PC-9 (cell line): ENCODE results near the gene NPTXR. TPM values are rescaled to one million over a fixed set of nuclear protein-coding genes. Genes with fewer than 3 reads are reported as not detected.

Experiments used
- BruUV-seq: library from RNA; stranded (reverse); fragments of 400-500 nt; replicated peaks from 2 replicates; lab custom pipeline; 2021; lab: Mats Ljungman, UMichigan
- CTCF ChIA-PET: fragments of 300-600 bp; sonication (Branson Sonifier 250); formaldehyde crosslinking; loops from one replicate; lab custom pipeline; 2022; ENCODE audit warnings: antibody characterized with exemption; lab: Charles Lee
- POLR2A ChIA-PET: fragments of 300-600 bp; sonication (Branson Sonifier 250); formaldehyde crosslinking; loops from one replicate; lab custom pipeline; 2022; ENCODE audit warnings: antibody characterized with exemption; ENCODE audit not compliant: unreplicated experiment; lab: Charles Lee
- DNase-seq, 2 experiments: peaks; one replicate each; pipeline versions ENCODE4 v3.0.0 to v3.0.0-alpha.2; 2015 to 2022; ENCODE audit warnings: mixed read lengths in 1 of 2
- H2AFZ ChIP-seq: fragments of 200-600 bp; sonication (generic); 2 replicates; pipeline ENCODE4 v1.8.1; 2017; ENCODE audit warnings: antibody characterized with exemption
- H3F3A ChIP-seq: fragments of 200-600 bp; sonication (generic); 2 replicates; pipeline ENCODE4 v1.8.1; 2017; ENCODE audit warnings: antibody characterized with exemption, mild to moderate bottlenecking, low read depth; ENCODE audit not compliant: insufficient read depth
- H3K27ac ChIP-seq: fragments of 200-600 bp; sonication (generic); 2 replicates; pipeline ENCODE4 v1.6.1; 2016; ENCODE audit warnings: mixed run types
- H3K27me3 ChIP-seq: fragments of 200-600 bp; sonication (generic); 2 replicates; pipeline ENCODE4 v1.6.1; 2016; ENCODE audit warnings: low read depth, mixed run types; ENCODE audit not compliant: insufficient read depth
- H3K36me3 ChIP-seq: fragments of 200-600 bp; sonication (generic); 2 replicates; pipeline ENCODE4 v1.6.1; 2016; ENCODE audit warnings: low read depth, mixed run types
- H3K4me1 ChIP-seq: fragments of 200-600 bp; sonication (generic); replicated peaks from 2 replicates; pipeline ENCODE4 v1.6.1; 2016; ENCODE audit warnings: mixed run types; ENCODE audit not compliant: insufficient read depth
- H3K4me2 ChIP-seq: fragments of 200-600 bp; sonication (generic); 2 replicates; pipeline ENCODE4 v1.6.1; 2017; ENCODE audit warnings: mixed run types
- H3K4me3 ChIP-seq: fragments of 200-600 bp; sonication (generic); 2 replicates; pipeline ENCODE4 v1.6.1; 2016; ENCODE audit warnings: mixed run types
- H3K79me2 ChIP-seq: fragments of 200-600 bp; sonication (generic); 2 replicates; pipeline ENCODE4 v1.6.1; 2017; ENCODE audit warnings: low read depth, mixed run types
- H3K9me2 ChIP-seq: fragments of 200-600 bp; sonication (generic); 2 replicates; pipeline ENCODE4 v1.8.1; 2017; ENCODE audit warnings: mild to moderate bottlenecking; ENCODE audit not compliant: insufficient read depth
- H3K9me3 ChIP-seq: fragments of 200-600 bp; sonication (generic); 2 replicates; pipeline ENCODE4 v1.8.1; 2016; ENCODE audit warnings: low read depth; ENCODE audit not compliant: insufficient read depth
- H4K20me1 ChIP-seq: fragments of 200-600 bp; sonication (generic); 2 replicates; pipeline ENCODE4 v1.8.1; 2017; ENCODE audit not compliant: insufficient read depth
- CTCF ChIP-seq: fragments of 200-600 bp; sonication (generic); conservative IDR thresholded peaks from 2 replicates; pipeline ENCODE4 v1.6.1; 2017; ENCODE audit warnings: mixed run types, antibody characterized with exemption, mild to moderate bottlenecking, moderate library complexity
- EZH2 ChIP-seq: fragments of 200-600 bp; sonication (generic); IDR thresholded peaks from 2 replicates; pipeline ENCODE4 v1.8.0; 2017; ENCODE audit warnings: antibody characterized with exemption, low read depth
- intact Hi-C: fragments of 100-400 bp; cut with micrococcal nuclease; formaldehyde crosslinking; loops from one replicate; pipeline ENCODE4 v1.10.0; 2022; ENCODE audit not compliant: unreplicated experiment
- total RNA-seq: library from RNA; stranded (reverse); gene quantifications from 2 replicates; pipeline ENCODE4 v1.2.3, GENCODE V29; 2021

NPTXR gene
- total RNA-seq, 1 experiment from 2014 or later: 14.7 TPM

- H3F3A ChIP-seq: no peaks in the 10 kb centered on the region
- H3K27me3 ChIP-seq: peaks cover 19% of the 10 kb centered on the region
- ChIA-PET POLR2A (interaction anchor here (0.6 kb wide), 1 partner anchor 251 kb away, joined by 3 read pairs; no protein-coding TSS in a partner anchor), CTCF (no interaction called here)
- H3K4me1 ChIP-seq: no peaks in the 10 kb centered on the region
- no peaks in the 10 kb centered on the region for H3K9me2 ChIP-seq
- no peak overlapping the region for H3K4me2 ChIP-seq
- TF ChIP-seq CTCF: no peak
- no peak for TF ChIP-seq EZH2
- H2AFZ ChIP-seq: no peak overlapping the region
- no peaks in the 10 kb centered on the region for H3K79me2 ChIP-seq
- intact Hi-C loops: no loop called here
- no peak overlapping the region for H3K27ac ChIP-seq
- no peak for DNase-seq
- H3K36me3 ChIP-seq: no peaks in the 10 kb centered on the region
- BruUV-seq: no TSS peak
- H3K4me3 ChIP-seq: no peak overlapping the region
- no peaks in the 10 kb centered on the region for H3K9me3 ChIP-seq
- no peaks in the 10 kb centered on the region; the same call in 1 of the 2 replicates for H4K20me1 ChIP-seq
Measured at GRCh38 chr22:38823076-38823475, 20.8 kb downstream of the NPTXR start.

- intact Hi-C loops: no loop called here
- H3K79me2 ChIP-seq: no peaks in the 10 kb centered on the region
- CTCF ChIA-PET: no interaction called here
- H3K9me2 ChIP-seq: no peaks in the 10 kb centered on the region
- POLR2A ChIA-PET: no interaction called here
- no peaks in the 10 kb centered on the region for H3K9me3 ChIP-seq
- H2AFZ ChIP-seq: no peak overlapping the region
- no peak for DNase-seq
- BruUV-seq: no TSS peak
- H3F3A ChIP-seq: no peaks in the 10 kb centered on the region
- no peaks in the 10 kb centered on the region for H3K36me3 ChIP-seq
- no peaks in the 10 kb centered on the region; the same call in 1 of the 2 replicates for H4K20me1 ChIP-seq
- H3K27me3 ChIP-seq: peaks cover 19% of the 10 kb centered on the region
- H3K4me1 ChIP-seq: no peaks in the 10 kb centered on the region
- H3K4me2 ChIP-seq: no peak overlapping the region
- no peak for TF ChIP-seq CTCF
- no peak for TF ChIP-seq EZH2
- H3K27ac ChIP-seq: no peak overlapping the region
- no peak overlapping the region for H3K4me3 ChIP-seq
Measured at GRCh38 chr22:38820020-38820419, 23.8 kb downstream of the NPTXR start.

- Histone ChIP-seq H3K27me3 (peaks cover 22% of the 10 kb centered on the region), H3K9me3 (no peaks in the 10 kb centered on the region), H3K36me3 (no peaks in the 10 kb centered on the region), H3K4me2 (no peak overlapping the region), H2AFZ (no peak overlapping the region), H3K4me1 (no peaks in the 10 kb centered on the region), H3K9me2 (no peaks in the 10 kb centered on the region), H4K20me1 (no peaks in the 10 kb centered on the region), H3K27ac (no peak overlapping the region), H3F3A (no peaks in the 10 kb centered on the region), H3K79me2 (no peaks in the 10 kb centered on the region), H3K4me3 (no peak overlapping the region)
- no TSS peak for BruUV-seq
- POLR2A ChIA-PET: no interaction called here
- CTCF ChIA-PET: no interaction called here
- TF ChIP-seq EZH2 (no peak), CTCF (no peak)
- intact Hi-C loops: no loop called here
- no peak for DNase-seq
Measured at GRCh38 chr22:38819387-38819940, 24.4 kb downstream of the NPTXR start.
